Progenitor cell of endocrine pancreas (in vitro differentiated cells): Measurements from ENCODE around the gene CYBA. TPM values are rescaled to one million over a fixed set of nuclear protein-coding genes. Genes with fewer than 3 reads are reported as not detected.

Experiments used
- DNase-seq: peaks from one replicate; pipeline ENCODE4 v3.0.0; 2021; ENCODE audit warnings: low spot score; ENCODE audit not compliant: unreplicated experiment
- H3K27ac Mint-ChIP-seq: 2 replicates; pipeline ENCODE4 v1.8.0; 2021; ENCODE audit warnings: mild to moderate bottlenecking, moderate library complexity, mixed read lengths
- H3K27me3 Mint-ChIP-seq: 2 replicates; pipeline ENCODE4 v1.8.0; 2021; ENCODE audit warnings: mixed read lengths
- H3K36me3 Mint-ChIP-seq: 2 replicates; pipeline ENCODE4 v1.8.0; 2022; ENCODE audit warnings: mixed read lengths; ENCODE audit not compliant: insufficient read depth
- H3K4me1 Mint-ChIP-seq: 2 replicates; pipeline ENCODE4 v1.8.0; 2021; ENCODE audit warnings: low read depth, mixed read lengths
- H3K4me3 Mint-ChIP-seq: 2 replicates; pipeline ENCODE4 v1.8.0; 2021; ENCODE audit warnings: low read depth, mild to moderate bottlenecking, moderate library complexity, mixed read lengths
- H3K9me3 Mint-ChIP-seq: 2 replicates; pipeline ENCODE4 v1.8.0; 2021; ENCODE audit warnings: low read depth, mixed read lengths
- CTCF ChIP-seq: fragments of 200-600 bp; sonication (generic); IDR thresholded peaks from one replicate; pipeline ENCODE4 v1.5.0; 2021; ENCODE audit warnings: antibody characterized with exemption, mild to moderate bottlenecking; ENCODE audit not compliant: unreplicated experiment
- total RNA-seq: library from RNA; stranded (reverse); gene quantifications from 2 replicates; pipeline ENCODE4 v1.2.1, GENCODE V29; 2021

The CYBA gene
- total RNA-seq, 1 donor from 2014 or later, result 111 TPM

- Mint-ChIP-seq H3K9me3 (no peaks in the 10 kb centered on the region), H3K4me3 (peak overlapping the region; percentile 68), H3K27me3 (peaks cover 39% of the 10 kb centered on the region), H3K27ac (peak overlapping the region; percentile 67), H3K36me3 (no peaks in the 10 kb centered on the region), H3K4me1 (peaks cover 6% of the 10 kb centered on the region)
- no peak for DNase-seq
- TF ChIP-seq CTCF, result peak; percentile 65
Observed at GRCh38 chr16:88685156-88686061, 34.6 kb upstream of the CYBA start.

DNA sequence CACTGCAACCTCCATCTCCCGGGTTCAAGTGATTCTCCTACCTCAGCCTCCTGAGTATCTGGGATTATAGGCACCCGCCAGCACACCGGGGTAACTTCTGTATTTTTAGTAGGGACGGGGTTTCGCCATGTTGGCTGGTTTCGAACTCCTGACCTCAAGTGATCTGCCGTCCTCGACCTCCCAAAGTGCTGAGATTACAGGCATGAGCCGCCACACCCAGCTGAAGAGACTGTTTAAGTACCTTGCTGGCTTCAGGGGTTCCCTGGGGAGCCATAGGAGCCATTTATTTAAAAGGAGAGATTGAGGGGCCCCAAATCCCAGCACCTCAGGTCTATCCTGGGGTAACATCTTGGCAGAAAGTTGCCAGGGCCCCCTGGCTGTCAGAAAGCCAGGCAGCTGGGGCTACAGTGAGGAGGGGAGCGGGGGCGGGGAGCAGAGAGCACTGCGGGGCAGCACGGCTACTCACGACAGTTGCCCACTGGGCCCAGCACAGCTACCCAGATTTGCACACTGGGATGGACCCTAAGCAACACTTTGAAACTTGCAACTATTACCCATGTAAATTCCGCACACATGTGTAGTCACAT lies 33.8 kb upstream of the CYBA start:
- Mint-ChIP-seq H3K27me3 (peaks cover 38% of the 10 kb centered on the region), H3K9me3 (no peaks in the 10 kb centered on the region), H3K4me1 (peaks cover 6% of the 10 kb centered on the region), H3K36me3 (no peaks in the 10 kb centered on the region), H3K4me3 (no peak overlapping the region), H3K27ac (no peak overlapping the region)
- TF ChIP-seq CTCF, result no peak
- no peak for DNase-seq

- no peaks in the 10 kb centered on the region for H3K36me3 Mint-ChIP-seq
- no peak for DNase-seq
- no peaks in the 10 kb centered on the region for H3K9me3 Mint-ChIP-seq
- H3K27ac Mint-ChIP-seq, result no peak overlapping the region
- no peak overlapping the region for H3K4me3 Mint-ChIP-seq
- H3K27me3 Mint-ChIP-seq, result peaks cover 22% of the 10 kb centered on the region
- peaks cover 2% of the 10 kb centered on the region for H3K4me1 Mint-ChIP-seq
- TF ChIP-seq CTCF, result no peak
Observed at GRCh38 chr16:88681709-88682451, 31.0 kb upstream of the CYBA start.

GRCh38 chr16:88681084-88681680 lies 30.3 kb upstream of the CYBA start:
- H3K4me3 Mint-ChIP-seq, result no peak overlapping the region
- TF ChIP-seq CTCF, result peak; percentile 40
- peaks cover 22% of the 10 kb centered on the region for H3K27me3 Mint-ChIP-seq
- no peak for DNase-seq
- H3K9me3 Mint-ChIP-seq, result no peaks in the 10 kb centered on the region
- peaks cover 2% of the 10 kb centered on the region for H3K4me1 Mint-ChIP-seq
- H3K27ac Mint-ChIP-seq, result no peak overlapping the region
- H3K36me3 Mint-ChIP-seq, result no peaks in the 10 kb centered on the region
